GM11168 (cell line): ENCODE results near the gene PPP1R36.

Experiments
- in situ Hi-C: fragments of 300-500 bp; cut with MboI; formaldehyde crosslinking; loops from one replicate; pipeline ENCODE4 v1.12.0; 2022; ENCODE audit warnings: low sequenced_read_pairs; ENCODE audit not compliant: unreplicated experiment

Gene PPP1R36, protein sequence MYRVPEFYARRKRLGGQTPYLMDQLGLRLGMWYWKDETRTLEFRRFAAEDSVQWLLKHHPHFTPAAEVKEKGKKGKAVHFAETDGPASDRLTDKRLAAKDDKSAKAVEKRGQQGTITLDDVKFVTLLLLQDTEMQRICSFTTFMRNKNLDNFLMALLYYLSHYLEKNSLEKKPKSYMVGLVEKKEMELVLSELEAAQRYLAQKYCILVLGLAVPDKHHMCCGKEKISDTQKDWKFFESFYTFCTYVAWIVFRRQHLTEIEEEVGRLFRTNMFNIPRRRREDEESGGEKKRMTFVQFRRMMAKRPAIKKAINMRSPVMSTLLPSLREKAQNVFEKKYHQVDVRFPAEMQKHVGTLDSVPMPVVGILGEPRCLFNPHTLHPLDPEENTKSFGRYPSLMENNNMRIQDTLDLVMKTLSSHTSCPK

DNA sequence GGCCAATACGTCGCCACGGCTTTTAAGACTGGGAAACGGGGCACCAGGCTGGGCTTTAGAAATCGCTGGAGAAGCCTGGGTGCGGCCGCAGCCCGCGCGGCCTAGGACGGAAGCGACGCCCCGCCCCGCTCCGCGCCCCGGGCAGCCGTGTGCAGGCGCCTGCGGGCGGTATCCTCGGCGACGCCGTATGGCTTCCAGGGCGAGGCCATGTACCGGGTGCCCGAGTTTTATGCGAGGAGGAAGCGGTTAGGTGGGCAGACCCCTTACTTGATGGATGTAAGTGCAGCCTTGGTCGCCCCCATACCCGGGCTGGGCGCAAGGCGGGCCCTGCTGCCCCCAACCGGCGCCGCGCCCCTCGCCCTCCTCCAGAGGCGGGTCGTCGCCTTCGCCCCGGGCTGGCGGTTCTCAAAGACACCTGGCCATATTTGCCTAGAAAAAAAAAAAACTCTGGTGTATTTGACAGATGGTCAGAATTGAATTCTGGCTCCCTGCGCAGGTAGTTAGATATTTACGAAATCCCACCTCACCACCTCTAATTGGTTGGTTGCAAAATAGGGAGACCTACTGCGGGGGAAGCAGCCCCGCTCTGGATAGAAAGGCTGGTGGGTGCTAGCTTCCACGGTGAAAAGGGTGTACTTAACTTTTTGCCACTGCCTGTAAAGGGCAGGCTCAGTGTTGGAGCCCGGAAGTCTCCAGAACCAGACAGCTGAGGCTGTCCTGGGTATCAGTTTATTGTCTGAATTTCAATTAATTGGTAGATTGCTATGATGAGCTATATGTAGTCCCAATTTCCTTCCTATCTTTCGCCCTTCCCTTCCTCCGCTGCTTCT is at the start of gene PPP1R36:
Gene PPP1R36 (plus strand): TSS at position 171 of the 830 bp plus-strand sequence. CDS start 37 bp downstream, at position 208.
- in situ Hi-C loops = no loop called here

DNA sequence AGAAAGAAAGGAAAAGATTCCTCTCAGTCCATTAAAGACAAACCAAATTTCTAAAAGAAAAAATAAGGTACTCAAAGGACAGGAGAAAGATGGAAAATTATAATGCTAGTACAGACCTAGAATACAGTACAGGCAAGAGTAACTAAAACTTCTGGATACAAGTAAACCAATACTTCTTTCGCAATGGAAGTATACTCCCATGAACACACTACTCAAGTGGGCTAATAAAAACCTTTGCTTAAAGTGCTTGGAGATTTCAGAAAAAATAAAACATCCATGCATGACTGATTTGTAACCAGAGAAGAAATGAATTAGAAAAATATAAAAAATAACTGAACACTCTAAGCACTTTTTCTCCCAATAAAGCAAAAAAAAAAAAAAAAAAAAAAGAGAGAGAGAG is 49.7 kb upstream of the PPP1R36 start:
- in situ Hi-C loops = no loop called here

DNA sequence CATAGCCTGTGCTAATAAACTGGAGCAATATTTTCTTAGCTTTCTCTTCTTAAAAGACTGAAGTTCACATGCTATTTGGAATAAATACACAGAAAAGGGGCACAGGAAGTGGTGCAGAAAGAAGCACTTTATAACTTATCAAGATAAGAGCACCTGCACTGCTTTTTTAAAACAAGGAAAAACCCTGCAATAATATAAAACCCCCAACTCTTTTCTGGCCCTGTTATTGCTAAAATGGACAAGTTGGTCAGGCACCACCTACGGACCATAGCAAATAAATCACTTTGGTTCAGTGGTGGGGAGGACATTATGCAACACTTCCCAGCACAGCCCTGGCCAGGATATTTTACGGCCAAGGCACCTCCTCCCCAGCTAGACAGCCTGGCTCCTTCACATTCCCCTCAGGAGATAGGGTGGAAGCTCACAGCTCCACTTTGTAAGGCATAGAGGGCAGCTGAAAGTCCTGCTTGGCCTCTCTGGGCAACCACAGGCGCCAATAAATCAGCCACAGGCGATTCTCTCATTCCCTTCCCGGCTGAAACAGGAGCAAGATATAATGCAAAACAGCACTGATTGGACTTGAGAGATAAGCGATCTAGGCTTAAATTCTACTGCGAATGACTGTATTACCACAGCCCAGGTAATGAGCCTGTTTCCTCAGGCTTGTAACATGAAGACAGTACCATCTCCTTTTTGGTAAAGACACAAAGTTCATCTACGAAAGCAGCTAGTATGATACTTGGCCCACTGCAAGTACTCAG is 48.2 kb upstream of the PPP1R36 start:
- in situ Hi-C loops = no loop called here

DNA sequence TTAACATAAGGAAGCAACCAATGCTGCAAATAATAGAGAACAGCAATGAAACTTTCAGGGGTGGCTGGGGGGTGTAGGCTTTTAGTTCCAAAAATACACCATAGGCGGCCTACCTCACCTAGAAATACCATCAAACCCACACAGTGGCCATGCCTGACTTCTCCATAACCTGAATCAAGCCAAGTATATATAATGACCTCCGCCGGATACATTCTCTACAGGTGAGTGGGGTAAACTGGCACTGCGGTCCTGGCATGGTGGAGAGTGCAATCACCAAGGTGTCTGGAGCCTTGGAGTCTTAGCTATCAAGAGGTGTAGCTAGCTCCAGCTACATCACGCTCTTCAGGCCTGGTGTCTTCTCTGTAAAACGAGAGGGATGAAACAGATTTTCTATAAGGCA is 47.3 kb upstream of the PPP1R36 start:
- in situ Hi-C loops = no loop called here

DNA sequence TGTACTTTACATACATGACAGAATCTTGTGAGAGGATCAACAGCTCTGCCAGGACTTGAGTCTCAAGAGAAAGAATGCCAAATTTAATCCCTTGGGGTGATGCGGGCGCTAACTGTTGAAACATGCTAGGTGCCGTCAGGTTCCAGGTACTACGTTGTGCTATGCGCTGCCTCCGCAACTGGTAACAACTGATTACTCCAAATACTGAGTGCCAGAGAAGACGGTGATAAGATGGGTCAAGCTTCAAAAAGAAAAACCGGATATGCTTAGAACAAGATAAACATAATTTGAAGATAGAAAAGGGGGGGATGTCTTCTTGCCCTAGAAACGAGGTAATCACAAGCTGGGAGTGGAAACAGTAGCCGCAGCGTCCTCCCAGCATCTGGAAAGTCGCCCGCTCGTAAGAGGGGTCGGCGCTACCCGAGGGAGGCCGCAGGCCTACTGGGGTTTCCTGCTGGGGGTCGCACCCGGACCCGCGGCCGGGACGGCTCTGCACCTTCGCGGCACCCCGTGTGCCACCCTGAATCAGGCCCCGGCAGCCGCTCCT is 46.8 kb upstream of the PPP1R36 start:
- in situ Hi-C loops = no loop called here

DNA sequence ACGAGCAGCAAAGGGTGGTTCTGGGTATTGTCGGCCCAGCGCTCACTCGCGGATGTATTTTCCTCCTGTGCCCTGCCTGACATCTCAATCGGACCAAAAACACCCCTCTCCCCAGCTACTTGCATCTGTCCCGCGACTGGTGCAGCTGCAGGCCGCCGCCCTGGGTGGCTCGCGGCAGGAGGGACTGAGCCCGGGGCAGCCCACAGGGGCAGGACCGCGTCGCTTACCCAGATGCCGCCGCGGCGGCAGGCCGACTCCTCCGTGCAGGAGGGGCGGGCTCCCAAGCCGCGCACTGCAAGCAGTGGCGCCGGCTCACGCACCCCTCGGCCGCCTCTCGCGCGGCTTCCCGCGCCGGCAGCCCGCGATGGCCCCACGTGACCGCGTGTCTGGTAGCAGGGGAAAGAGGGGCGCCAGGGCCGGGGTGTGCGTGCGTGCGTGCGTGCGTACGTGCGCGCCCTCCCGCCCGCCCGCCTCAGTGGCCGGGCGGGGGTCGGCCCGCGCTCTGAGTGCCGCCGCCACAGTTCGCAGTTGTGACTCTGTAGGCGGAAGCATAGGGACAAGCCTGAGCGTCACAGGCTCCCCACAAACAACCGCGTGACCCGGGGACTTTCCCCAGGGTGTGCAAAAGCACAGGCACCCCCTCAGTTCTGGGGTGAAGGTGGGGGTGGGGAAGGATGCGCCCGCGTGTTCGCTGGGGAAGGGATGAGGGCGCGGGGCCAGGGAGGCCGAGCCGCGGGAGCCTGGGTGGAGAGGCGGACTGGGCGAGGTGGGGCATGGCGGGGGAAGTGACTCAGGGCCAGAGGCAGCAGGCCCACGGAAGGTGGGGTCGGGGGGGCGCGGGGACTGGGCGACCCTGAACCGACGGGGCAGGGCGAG is 46.1 kb upstream of the PPP1R36 start, which contains the start of gene ZBTB25:
Gene ZBTB25 (minus strand): TSS at position 405 of the 876 bp plus-strand sequence. CDS start 13,305 bp downstream, outside the sequence.
- in situ Hi-C loops = no loop called here

DNA sequence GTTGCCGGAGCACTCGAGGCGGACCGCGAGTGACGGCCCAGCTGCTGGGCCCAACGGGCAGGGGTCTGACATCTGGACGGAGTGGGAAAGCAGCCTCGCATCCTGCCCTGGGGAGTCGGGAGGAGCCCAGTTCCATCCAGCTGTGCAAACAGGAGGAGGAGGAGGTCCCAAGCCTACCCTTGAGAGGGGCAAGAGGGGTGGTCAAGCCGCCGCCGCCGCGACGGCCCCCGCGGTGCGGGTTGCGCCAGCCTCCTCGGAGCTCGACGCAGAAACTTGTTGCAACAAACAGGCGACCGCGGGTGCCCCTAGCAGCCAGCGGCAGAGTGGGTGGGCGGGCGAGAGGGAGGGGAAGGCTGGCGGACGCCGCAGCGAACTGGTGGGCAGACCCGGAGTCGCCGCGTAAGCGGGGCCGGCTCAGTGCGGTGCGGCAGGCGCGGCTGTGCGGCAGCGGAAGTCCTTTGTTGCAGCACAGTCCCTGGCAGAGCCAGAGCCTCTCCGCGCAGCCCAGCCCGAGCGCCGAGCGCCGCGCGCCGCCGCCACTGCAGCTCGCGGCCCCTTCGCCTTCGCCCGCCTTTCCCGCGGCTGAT is 45.4 kb upstream of the PPP1R36 start, which contains the start of gene ZBTB1:
Gene ZBTB1 (plus strand): TSS at position 461 of the 587 bp plus-strand sequence. CDS start 16,735 bp downstream, outside the sequence.
- in situ Hi-C loops = no loop called here

DNA sequence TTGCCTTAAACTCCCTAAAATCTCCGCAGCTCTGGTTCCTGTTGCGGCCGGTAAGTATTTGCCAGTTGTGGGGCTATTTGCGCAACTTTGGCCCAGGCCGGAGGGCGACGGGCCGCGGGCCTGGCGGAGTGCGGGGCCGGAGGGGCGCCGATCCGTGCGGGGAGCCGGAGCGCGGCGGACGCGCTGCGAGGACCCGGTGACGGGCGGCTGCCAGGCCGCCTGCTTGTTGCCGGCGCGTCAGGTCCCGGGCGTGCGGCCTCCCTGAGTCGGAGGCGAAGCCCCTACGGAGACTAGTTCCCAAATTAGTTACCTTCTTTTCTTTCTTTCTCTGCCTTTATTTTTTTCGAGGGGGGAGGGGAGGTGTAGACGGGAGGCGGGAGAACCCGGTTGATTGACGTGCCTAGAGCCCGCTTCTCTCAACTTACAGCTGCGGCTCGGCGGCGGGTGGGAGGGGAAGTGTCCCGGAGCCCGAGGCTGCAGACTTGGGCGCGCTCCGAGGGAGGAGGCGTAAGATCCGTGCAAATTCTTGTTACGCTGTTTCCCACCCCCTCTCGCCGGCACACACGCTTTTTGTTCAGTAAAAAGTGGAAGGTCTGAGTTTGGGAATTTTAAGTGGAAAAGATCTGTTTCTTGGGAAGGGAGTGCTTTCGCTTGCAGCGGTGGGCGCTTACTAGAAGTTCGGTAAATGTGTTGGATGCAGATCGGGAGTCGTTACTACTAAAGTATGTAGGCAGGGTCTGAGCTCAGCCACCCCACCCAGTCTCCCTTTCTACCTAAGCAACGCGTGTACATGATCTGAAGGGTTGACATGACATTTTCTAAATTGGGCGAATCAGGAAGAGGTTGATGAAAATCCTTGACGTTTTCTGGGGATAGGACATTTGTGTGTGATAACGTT is 44.6 kb upstream of the PPP1R36 start:
- in situ Hi-C loops = no loop called here

DNA sequence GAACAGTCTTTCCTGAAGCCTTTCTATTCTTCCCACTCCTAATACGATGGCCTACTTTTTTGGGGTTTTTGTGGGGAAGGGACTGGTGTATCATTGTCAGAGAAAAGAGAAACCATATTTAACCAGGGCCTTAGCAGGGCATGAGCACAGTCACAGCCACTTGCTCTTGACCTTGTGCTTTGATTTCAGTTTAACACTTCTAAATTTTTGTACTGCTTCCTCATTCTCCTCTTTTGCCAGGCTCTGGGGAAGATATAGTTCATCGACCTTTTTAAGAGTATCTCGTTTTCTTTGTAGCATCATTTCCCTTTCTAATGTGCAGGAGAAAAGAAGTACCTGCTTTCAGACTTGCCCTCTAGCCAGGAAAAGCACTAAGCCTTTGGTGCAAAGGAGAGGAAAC is 43.0 kb upstream of the PPP1R36 start:
- in situ Hi-C loops = no loop called here

DNA sequence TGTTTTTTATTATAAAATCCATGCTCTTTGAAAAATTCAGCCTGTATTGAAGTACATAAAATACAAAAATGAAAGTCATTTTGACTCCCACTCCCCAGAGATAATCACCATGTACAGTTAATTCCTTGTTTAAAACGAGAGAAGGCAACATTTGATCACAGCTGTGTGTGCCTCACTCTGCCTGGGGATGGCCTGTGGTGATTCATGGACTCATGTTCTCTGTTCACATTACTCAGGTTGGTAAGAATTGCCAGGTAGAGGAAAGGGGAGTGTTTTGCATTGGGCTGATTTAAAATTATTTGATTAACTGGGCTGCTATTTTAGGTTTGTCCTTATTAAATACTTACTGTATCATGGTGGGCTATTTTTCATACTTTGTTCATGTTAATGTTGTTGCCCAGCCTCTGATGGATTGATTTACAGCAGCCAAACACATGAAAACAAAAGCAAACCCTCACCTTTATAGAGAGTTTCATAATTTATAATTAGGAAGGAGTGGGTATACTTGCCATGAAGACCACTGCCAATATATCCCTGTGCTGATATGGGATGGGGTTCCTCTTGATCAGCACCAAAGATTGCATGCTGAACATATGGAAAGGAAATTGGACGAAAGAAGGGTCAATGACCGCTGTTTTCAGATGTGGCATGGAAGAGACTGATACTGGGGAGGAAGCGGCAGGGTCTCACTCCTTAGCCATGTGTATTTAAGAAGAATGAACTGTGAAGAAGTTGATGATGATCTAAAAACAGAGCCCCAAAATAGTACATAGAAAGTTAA is 42.2 kb upstream of the PPP1R36 start:
- in situ Hi-C loops = no loop called here

DNA sequence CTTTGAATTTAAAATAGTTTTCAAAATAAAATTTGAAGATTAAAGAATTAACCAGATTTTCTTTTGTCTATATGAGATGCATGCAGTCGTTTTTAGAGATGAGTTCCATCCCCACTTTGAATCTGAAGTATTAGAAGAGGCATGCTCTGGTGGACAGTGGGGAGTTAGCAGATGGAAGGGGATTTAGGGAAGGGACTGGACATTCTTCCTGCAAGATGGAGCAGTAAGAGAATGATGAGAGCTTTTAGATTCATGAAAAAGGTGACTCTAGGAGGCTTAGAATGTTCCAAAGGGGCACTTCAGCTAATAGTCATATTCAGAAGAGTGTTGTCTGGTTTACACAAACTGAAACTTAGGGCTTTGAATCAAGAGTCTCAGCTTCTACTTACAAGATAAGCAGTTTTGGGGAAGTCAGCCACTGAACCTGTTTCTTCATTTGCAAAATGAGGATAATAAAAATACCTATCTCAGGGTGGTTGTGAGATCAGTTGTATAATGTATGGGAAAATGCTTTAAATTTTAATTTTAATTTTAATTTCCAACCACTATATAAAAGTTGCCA is 41.5 kb upstream of the PPP1R36 start:
- in situ Hi-C loops = no loop called here

DNA sequence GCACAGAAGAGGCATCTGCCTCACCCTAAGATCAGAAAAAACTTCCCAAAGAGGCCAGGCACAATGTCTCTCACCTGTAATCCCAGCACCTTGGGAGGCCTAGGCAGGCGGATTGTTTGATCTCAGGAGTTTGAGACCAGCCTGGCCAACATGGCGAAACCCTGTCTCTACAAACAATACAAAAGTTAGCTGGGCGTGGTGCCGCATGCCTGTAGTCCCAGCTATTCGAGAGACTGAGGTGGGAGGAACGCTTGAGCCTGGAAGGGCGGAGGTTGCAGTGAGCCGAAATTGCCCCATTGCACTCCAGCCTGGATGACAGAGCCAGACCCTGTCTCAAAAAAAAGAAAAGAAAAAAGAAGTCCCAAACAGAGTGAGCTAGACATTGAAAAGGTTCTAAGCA is 40.7 kb upstream of the PPP1R36 start:
- in situ Hi-C loops = no loop called here

DNA sequence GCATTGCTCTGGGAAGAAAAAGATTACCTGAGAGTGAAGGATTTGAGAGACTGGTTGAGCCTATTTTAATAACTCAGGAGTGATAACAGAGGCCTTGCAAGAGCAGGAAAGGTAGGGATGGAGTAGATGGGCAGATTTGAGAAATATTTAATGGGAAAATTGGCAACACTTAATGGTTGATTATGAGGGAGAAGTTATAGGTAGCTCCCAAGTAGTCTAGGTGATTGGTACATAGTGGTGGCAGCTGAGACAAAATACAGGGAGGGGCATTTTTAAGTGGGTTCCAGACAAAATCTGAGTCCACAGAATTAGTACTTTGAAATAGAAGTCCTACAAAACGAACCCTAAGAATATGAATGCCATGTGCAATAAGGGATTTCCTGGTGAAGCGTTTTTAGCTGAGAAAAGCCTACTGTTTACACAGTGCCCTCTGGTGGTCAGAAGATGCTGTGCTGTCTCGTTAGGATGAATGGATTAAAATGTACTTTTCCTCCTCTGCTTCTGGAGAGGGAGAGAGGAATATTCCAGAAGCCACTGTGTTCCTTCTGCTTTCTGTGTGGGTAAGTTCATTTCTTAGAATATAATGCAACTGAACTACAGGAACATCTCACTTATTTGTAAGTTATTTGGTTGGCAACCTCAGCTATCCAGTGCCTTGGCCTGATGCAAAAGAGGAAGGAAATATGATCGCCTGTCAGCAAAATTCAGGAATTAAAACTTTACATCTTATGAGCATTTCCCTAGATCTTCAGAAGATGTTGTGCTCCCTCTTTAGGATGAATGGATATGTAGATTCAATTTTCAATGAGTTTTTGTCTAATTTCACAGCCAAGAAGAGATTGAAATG is 38.7 kb upstream of the PPP1R36 start:
- in situ Hi-C loops = no loop called here

DNA sequence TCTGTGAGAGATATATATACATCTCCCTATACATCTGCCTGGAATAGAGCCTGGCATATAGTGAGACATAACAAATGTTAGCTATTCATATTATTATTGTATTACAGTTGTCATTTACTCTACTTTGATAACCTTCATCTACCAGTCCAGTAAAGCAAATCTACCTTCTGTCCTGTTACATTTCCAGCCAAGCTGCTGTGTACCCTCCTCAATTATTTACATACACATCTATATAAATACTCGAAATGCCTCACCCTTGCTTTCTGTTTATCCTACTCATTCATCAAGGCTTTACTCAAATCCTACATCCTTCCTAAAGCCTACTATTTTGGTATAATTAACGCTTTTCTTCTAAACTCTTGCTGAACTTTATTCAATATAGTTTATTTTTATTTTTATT is 36.5 kb upstream of the PPP1R36 start:
- in situ Hi-C loops = no loop called here

DNA sequence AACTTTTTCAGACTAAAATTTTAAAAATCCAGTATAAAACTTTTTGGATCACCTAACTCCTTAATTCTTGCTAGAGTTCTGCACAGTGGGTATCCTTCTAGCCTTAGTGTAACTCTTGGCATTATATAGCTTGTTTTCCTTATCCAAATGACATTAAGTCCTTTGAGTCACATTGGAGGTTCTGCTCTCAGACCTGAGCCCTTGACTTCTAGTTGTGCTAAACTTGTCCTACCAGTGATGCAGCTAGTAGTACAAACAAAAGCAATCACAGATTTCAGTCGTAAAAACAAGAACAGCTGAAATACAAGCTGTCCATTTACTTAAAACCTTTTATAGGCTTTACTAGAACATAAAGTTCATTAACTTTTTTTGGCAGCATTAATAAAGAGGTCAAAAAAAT is 34.7 kb upstream of the PPP1R36 start:
- in situ Hi-C loops = no loop called here

DNA sequence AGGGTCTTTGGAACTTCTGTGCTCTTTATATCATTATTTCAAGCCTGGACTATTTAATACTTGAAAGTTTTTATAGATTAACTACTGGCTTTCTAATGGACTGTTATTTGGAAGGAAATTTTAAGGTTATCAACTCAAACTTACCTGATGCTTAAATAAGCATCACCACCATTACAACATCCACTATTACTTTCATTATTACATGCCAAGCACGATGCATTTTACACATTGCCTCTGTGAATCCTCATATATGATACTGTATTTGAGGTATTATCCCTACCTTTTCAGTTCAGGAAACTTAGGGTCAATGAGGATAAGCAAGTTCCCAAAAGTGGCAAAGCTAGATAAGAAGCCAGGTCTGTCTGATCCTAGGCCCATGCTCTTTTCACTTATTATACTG is 32.8 kb upstream of the PPP1R36 start:
- in situ Hi-C loops = no loop called here
